A673 (cell line): ENCODE data around the gene FGF21.

Experiments used
- EZH2 ChIP-seq: fragments of 200-600 bp; sonication (generic); IDR thresholded peaks from 2 replicates; pipeline ENCODE4 v1.6.1; 2017; ENCODE audit warnings: borderline replicate concordance, low read depth, mild to moderate bottlenecking, mixed read lengths, antibody characterized with exemption, low read length; ENCODE audit not compliant: poor library complexity, severe bottlenecking
- TF ChIP-seq, protein P1 (sequence below): fragments of 300-800, 200-600 bp; sonication (generic); conservative IDR thresholded peaks from 2 replicates; pipeline ENCODE4 v1.5.1; 2017; ENCODE audit warnings: low read depth, mild to moderate bottlenecking, antibody characterized with exemption, low read length, moderate library complexity, mixed read lengths

DNA sequence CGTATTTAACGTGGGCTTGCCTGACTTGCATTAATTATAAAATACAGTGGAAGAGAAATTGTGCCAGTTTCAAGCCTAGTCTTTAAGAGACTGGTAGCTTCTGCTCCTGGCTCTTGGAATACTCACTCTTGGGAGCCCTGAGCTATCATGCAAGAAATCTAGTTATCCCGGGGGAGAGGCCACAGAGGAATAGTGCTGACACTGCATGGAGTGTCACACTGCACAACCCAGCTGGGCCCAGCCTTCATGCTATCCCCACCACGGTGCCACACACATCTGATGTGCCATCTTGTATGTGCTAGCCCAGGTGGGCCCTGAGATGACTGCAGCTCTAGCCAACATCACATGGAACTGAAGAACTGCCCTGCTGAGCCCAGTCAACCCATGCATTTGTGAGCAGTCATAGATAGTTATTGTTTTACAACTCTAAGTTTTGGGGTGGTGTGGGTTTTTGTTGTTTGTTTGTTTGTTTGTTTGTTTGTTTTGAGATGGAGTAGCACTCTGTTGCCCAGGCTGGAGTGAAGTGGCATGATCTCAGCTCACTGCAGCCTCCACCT is 44.1 kb upstream of the FGF21 start:
- TF ChIP-seq, protein P1, sequence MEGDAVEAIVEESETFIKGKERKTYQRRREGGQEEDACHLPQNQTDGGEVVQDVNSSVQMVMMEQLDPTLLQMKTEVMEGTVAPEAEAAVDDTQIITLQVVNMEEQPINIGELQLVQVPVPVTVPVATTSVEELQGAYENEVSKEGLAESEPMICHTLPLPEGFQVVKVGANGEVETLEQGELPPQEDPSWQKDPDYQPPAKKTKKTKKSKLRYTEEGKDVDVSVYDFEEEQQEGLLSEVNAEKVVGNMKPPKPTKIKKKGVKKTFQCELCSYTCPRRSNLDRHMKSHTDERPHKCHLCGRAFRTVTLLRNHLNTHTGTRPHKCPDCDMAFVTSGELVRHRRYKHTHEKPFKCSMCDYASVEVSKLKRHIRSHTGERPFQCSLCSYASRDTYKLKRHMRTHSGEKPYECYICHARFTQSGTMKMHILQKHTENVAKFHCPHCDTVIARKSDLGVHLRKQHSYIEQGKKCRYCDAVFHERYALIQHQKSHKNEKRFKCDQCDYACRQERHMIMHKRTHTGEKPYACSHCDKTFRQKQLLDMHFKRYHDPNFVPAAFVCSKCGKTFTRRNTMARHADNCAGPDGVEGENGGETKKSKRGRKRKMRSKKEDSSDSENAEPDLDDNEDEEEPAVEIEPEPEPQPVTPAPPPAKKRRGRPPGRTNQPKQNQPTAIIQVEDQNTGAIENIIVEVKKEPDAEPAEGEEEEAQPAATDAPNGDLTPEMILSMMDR: no peak
- no peak for TF ChIP-seq EZH2
